NCI-H2107 treated with DMSO at 0.1 percent for 48 hours (cell line): Measurements from ENCODE around the gene EVL.
"Not testable (repeated sequence)": the region's sequence is repeated elsewhere in the genome, so short reads cannot be mapped to it uniquely, and the experiment has no call there.

ENCODE experiments used
- DNase-seq: peaks from one replicate; lab custom pipeline; 2025; ENCODE audit not compliant: unreplicated experiment; lab: John Stamatoyannopoulos, UW

EVL gene, protein sequence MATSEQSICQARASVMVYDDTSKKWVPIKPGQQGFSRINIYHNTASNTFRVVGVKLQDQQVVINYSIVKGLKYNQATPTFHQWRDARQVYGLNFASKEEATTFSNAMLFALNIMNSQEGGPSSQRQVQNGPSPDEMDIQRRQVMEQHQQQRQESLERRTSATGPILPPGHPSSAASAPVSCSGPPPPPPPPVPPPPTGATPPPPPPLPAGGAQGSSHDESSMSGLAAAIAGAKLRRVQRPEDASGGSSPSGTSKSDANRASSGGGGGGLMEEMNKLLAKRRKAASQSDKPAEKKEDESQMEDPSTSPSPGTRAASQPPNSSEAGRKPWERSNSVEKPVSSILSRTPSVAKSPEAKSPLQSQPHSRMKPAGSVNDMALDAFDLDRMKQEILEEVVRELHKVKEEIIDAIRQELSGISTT

DNA sequence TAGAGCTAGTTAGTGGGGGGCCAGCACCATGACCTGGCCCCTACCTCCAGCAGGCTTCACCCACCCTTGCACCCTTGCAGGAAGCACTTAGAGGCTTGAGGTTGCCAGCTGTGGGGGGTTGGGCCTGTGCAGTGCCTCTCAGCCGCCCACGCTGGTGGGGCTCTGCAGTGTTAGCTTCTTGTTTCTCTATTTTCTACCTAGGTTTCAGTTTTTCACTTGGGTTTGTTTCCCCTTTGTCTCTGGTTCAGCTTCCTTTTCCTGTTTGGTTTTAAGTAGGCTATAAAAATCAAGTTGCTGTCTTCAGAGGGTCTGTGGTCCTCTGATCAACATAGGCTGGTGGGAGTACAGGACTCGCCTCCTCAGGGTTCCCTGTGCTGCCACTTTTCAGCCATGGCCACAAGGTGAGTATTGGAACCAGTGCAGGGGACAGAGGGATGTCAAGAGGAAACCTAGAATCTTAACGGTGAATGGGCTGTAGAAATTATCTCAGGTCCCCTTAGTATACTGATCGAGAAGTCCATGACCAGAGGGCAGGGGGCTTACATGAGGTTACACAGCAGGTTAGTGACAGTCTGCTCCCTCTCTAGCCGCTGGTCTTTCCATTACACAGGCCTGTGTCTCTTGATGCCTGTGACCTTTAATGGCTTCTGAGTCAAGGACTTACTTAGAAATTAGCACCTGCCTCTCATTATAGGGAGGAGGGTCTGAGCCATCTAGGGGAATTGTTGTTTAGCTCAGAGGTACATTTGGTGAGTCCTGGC lies at the start of gene EVL:
Gene EVL, plus strand, starts transcription at position 312 of the 761 bp plus-strand sequence. Its CDS starts 79 bp downstream, at position 391.
- DNase-seq: no peak

DNA sequence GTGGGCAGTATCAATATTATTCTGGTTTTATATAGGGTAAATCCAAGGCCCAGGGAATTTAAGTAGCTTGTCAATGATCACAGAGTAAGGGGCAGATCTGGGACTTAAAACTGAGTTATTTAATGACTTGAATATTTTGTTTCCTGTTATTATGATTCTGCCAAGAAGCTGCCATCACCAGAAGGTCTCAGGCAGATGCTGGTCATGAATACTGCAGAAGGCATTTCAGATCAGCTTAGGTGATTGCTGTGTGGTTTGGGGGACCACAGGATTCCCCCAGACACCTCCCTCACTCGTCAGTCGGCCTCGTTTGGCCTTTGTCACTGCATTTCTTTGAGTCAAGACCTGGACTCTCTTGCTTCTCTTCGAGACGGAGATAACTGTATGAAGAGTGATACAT lies 47.7 kb upstream of the EVL start:
- DNase-seq: no peak

DNA sequence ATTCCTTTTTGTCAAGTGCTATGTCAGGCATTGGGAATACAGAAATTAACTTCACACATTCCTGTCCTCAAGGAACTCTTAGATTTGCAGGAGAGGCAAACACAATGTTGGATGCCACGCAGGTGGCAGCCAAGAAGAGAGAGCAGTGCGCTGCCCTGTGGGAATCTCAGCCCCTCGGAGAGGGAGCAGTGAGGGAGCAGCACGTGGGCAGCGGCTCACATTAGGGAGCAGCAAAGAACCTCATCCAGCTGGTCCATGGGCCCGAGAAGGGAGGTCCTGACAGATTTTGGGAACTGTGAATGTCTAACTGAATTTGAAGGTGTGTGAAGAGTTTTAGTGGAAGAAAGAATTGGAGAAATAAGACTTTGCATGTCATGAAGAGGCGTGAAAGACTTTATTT lies 47.2 kb upstream of the EVL start:
- no peak for DNase-seq

DNA sequence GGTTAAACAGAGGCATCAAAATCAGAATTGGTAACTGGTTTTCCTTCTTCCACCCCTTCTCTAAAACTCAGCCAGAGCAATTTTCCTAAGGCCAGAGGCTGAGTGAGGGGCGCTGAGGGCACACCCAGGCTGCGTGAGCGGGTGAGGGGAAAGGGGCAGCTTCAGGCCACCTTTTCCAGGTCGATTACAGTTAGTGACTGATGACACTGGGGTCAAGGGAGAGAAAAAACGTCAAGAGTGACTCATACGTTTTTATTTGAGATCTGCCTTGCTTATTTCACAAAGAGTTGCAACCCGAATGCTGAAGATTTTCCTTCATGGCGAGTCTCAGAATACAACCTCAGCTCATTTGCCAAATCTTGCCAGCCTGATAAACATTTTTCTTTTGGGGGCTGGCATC lies 46.7 kb upstream of the EVL start:
- DNase-seq: no peak

DNA sequence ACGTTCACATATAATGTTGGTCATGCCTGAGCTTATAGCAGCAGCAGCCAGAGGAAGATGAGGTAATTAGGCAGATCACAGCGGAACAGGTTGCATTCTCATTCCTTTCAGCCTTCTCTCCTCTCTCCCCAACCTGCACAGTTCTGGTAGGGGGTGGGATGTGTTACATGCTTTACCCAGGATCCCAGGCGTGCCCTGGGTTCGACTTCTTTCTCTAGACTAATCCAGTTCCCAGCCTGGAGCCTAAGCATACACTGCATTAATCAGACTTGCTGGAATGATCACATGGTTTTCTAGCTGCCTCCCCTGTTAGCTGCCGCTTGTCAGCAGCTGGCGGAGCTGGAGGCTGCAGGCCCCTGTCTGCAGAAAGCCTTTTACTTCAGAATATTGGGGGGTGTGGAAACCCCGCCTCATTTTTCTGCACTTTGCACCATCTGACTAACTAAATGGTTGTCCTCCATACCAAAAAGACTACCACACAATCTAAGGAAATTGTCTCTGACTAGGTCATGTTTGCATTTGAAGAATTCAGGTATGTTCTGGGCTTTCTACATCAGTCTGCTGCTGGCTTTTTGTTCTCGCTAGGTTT lies 46.0 kb upstream of the EVL start:
- no peak for DNase-seq

DNA sequence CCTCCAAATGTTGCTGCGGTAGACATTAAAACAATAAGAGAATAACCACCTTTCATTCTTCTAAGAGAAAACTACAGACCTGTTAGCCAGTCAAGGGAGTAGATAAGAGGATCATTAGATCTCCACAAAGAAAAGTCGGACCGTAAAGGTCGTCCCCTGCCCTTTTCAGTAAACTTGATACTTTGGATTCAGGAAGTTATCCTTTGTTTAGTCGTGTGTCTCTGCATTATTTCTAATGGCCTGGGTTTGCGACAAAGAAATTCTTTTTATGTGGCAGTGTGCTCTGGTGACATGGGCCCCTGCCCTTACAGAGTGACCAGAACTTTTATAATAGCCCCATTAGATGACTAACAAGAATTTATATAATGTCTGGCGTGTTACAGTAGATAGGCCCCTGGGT lies 44.6 kb upstream of the EVL start:
- no peak for DNase-seq

DNA sequence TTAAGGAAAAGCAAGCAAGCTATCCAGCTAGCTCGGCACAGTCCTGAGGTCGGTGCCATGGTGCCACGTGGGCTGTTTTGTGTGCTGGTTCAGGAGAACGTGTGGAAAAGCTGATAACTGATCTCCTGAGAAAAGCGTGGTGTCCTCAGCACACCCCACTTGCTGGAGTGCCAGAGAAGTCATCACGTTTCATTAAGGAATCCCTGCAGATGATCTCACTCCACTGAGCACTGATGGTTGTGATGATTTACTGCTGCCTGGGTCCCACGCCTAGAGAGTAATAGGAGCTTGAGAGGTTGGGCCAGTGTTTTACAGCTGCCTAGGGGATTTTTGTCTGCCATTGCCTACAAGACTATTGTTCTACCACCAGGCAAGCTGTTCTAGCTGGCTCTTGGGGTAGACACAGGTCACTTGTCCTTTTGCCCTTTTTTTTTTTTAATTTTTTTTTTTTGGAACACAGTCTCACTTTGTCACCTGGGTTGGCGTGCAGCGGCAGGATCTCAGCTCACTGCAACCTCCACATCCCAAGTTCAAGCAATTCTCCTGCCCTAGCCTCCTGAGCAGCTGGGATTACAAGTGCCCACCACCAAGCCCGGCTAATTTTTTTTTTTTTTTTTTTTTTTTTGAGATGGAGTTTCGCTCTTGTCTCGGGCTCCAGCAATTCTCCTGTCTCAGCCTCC lies 42.3 kb upstream of the EVL start:
- DNase-seq: peak; percentile 57

DNA sequence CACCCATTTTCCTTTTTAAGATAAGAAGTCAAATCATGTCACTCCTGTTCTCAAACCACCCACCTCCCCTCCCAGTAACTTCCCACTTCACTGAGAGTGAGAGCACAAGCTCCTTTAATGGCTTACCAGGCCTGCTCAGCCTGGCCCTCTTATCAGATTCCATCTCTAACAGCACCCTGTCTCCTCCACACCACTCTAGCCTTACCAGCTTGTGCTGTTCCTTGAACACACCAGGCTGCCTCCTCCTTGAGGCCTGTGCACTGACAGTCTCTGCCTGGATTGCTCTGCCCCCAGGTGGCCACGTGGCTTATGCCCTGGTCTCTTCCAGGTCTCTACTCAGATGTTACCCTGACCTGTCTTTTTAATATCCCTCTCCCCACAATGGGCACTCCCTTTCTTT lies 40.1 kb upstream of the EVL start:
- no peak for DNase-seq

DNA sequence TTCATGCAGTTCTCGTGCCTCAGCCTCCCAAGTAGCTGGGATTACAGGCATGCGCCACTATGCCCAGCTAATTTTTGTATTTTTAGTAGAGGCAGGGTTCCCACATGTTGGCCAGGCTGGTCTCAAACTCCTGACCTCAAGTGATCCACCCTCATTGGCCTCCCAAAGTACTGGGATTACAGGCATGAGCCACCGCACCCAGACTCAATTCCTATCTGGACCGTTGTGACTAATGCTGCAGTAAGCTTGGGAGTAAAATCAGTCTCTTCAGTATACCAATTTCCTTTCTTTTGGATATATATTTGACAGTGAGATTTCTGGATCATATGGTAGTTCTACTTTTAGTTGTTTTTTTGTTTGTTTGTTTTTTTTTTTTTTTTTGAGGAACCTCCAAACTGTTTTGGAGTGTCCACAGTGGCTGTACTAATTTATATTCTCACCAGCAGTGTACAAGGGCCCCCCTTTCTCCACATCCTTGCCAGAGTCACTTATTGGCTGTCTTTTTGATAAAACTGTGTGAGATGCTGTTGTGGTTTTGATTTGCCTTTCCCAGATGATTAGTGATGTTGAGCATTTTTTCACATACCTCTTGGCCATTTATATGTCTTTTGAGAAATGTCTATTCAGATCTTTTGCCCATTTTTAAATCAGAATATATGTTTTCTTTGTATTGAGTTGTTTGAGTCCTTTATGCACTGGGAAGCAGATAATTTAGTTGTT lies 37.3 kb upstream of the EVL start:
- DNase-seq: no peak

DNA sequence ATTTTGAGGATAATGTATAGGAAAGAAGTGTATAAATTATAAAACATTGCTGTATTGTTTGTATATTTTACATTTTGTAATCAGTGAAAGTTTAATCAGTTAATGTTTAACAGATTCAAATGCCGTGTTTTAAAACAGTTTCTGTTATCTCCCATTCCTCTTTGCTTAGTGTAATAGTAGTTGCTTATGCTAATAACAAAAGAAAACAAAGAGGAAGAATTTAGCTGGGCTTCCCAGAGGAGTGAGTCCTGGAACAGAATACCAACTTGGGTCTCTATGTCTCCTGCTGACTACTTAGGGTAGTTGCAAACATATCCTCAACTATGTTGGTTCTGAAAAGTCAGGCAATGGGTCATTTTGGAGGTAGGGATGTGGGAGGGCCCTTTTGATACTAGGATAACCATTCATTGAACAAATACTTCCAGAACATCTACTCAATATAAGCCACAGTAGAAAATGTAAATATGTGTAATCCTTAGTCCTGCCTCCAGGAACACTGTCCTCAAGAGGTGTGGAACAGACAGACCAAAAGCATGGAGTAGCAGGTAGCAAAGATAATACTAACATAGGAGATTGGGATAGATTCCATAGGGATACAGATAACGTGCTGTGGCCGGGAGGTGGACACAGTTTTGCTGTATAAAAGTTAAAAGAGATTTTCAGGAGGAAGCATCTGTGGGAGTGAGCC lies 36.1 kb upstream of the EVL start:
- no peak for DNase-seq

DNA sequence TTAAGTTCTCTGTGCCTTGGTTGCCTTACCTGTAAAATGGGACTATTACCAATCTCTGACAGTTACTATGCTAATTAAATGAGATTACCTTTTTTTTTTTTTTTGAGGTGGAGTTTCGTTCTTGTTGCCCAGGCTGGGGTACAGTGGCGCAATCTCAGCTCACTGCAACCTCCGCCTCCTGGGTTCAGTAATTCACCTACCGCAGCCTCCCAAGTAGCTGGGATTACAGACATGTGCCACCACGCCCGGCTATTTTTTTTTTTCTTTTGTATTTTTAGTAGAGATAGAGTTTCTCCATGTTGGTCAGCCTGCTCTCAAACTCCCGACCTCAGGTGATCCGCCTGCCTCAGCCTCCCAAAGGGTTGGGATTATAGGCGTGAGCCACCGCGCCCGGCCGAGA lies 35.2 kb upstream of the EVL start:
- DNase-seq: not testable (repeated sequence)

DNA sequence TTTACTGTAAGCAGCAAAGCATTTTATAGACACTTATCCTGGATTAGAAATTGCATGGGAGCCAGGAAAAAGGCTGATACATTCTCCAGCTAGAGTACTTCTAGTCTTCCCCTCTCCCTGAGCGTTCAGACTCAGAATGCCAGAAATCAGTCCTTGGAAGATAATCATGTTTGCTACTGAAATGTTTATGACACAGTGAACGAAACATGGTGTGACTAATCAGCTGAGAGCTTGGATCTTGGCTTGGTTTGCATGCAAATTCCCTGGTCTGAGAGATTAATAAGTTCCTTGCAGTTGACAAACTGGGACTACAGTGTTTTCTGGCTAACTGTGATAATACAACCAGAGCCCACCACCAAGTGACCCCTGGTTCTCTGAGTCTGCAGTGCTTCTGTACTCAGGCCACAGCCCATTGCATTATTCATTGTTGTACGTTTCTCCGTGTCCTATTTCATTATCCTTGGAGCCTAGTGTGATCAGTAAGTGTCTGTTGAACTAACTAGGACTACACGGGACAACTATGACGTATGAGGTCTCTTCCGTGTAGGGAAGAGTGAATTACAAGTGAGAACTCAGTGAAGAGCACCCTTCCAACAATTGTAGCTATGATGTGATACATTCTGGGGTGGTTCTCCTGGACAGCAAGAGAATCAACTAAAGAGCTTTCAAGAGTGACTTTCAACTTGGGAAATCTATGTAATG lies 34.6 kb upstream of the EVL start:
- DNase-seq: no peak

DNA sequence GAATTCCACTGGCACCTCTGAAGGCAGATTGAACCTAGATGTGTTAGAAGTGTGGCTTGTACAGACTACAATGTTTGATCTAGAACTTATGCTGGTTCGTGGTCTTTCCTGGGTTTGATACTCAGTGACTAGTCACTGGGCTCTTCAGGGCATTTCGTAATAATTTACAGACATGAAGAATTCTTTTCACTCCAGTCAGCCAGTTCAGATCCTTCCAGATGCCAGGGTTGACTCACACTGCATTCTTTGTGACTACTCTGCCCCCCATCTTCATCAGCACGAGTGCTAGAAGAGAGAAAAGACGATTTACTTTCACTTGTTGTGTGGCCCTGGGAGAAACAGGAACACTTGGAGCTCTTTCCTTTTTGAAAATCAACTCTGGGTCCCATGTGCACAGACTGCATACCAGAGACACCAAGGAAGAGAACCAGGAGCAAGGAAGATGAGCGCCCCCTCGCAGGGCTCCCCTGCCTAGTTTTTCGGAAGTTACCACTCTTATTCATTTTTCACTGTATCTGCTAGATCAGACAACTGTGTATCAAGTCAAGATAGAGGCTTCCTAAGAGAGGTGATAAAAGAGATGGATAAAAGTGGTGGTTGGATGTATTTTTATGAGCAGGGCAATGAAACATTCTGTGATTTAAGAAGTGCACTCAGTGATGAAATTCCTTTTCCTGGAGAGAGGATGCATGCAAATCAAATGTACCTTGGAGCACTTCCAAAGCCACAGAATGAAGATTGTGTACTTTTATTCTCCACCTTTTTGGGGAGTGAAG lies 33.5 kb upstream of the EVL start:
- DNase-seq: no peak

DNA sequence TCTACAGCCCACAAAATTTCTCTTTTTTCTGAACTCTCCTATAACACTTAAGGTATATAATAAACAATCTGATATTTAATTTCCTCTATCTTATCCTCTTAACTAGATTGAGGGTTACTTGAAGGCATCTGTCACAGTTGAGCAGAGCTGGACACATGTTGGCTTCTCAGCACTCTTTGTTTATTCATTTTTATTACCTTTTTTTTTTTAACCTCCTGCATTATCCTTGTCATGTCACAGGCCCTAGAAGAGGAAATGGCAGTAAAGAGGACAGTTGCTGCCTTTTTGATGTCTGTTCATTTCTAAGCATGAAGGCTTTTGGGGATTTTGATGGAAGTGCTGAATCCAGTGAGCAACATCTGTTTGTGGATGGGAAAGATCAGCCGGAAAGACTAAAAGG lies 32.5 kb upstream of the EVL start:
- DNase-seq: no peak

DNA sequence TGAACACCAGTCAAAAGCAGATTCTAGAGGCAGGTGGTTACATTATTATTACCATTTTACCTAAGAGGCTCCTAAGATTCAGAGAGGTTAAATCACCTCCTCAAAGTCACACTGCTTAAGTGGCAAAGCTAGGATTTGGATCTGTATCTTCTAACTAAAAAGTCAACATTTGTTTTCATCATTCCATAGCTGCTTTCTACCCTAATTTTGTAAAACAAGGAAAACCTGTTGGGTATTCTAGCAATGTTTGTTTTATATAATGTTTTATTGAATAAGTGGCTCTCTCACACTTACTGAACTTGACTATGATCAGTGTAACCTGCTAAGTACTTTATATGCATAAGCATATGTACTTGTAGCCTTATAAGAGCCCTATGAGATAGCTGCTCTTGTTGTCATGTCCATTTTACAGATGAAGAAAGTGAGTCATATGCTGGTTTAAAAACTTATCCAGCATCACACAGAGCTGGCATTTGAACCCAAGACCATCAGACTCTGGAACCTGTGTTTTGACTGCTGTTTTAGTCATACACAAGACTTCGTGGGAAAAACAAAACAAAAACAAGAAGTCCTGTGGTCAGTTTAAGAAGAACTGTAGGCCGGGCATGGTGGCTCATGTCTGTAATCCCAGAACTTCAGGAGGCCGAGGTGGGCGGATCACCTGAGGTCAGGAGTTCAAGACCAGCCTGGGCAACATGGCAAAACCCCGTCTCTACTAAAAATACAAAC lies 31.7 kb upstream of the EVL start:
- no peak for DNase-seq

DNA sequence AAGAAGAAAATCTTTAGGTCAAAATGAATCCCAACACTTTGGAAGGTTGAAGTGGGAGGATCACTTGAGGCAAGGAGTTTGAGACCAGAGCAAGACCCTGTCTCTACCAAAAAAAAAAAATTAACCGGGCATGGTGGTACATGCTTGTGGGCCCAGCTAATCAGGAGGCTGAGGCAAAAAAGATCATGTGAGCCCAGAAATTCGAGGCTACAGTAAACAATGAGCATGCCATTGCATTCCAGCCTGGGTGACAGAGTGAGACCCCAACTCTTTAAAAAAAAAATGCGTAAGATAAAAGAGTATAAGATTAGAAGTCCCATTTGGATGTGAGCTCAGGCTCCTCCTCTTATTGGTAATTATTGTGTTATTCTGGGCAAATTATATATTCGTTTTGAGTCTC lies 30.8 kb upstream of the EVL start:
- no peak for DNase-seq

DNA sequence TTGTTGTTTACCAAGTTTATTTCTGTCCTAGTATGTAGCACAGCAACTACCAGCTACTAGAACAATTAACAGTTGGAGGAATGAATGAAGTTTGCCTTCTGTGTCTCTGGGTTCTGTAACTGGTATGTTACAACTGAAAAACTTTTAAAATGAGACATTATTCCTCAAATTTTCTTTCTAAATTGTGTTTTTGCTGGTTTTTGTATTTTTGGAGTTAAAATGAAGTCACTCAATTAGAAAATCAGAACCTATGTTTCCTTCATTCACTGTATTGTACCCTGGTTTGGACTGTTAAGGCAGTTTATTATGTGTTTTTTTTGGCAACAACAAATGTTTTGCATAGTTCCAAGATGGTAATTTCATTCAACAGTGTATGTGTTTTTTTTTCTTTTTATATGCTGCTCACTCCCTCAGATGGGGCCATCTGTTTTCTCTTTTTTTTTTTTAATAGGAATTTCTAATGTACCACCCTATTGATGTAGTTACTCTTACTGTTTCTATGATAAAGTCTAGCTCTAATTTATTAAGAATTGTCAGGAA lies 30.2 kb upstream of the EVL start:
- DNase-seq: no peak

DNA sequence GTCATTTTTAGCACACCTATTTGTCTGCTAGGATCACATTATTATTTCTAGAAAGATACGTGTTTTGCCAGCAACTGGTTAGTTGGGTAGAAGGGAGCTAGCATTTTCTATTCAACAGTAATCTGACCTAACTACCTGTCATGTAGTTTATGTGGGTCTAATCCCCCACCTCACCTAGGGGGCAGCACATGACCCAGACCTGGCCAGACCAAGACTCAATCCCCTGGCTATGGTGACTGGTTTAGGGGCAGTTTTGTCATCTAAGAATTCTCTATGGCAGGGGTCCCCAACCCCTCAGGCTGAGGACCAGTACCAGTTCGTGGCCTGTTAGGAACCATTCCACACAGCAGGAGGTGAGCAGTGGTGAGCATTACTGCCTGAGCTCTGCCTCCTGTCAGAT lies 29.5 kb upstream of the EVL start:
- no peak for DNase-seq
